Dermis microvascular lymphatic vessel endothelial cell (primary cell): ENCODE data around the gene STAC3. TPM values are rescaled to one million over a fixed set of nuclear protein-coding genes. Genes with fewer than 3 reads are reported as not detected.

Source experiments
- DNase-seq, 2 donors: peaks; one replicate each; pipeline versions ENCODE4 v3.0.0 to v3.0.0-alpha.2; 2010; ENCODE audit warnings: low read depth in 2 of 2
- total RNA-seq: library from RNA; depleted of rRNA; stranded (reverse); fragments of >200 nt; gene quantifications from 2 replicates; pipeline ENCODE4 v1.2.1, GENCODE V29; 2014

Gene STAC3
- total RNA-seq, 1 donor from 2014 or later: 0.13 TPM

GRCh38 chr12:57223191-57224165 is 27.5 kb downstream of the STAC3 start:
- no peak for DNase-seq

GRCh38 chr12:57222286-57223190 is 28.4 kb downstream of the STAC3 start:
- no peak for DNase-seq

GRCh38 chr12:57221169-57221917 is 29.6 kb downstream of the STAC3 start:
- DNase-seq: no peak

- no peak for DNase-seq
These were observed 30.2 kb downstream of the STAC3 start for GRCh38 chr12:57220770-57221168.

GRCh38 chr12:57219993-57220754 is 30.8 kb downstream of the STAC3 start:
- no peak for DNase-seq

GRCh38 chr12:57219205-57219992 is 31.6 kb downstream of the STAC3 start:
- no peak for DNase-seq

- no peak for DNase-seq
These were observed 32.7 kb downstream of the STAC3 start for GRCh38 chr12:57218030-57218853.

- no peak for DNase-seq
These were observed 33.8 kb downstream of the STAC3 start for GRCh38 chr12:57216921-57217879.

- peak in 1 of 2 donors; percentile 11 for DNase-seq
These were observed 34.7 kb downstream of the STAC3 start, which contains the start of gene NXPH4 for GRCh38 chr12:57216014-57216911. TSS of gene NXPH4 (plus strand) at chr12:57216794. CDS start at chr12:57216970, 176 bp downstream.

GRCh38 chr12:57215668-57216013 is 35.3 kb downstream of the STAC3 start:
- no peak for DNase-seq

- DNase-seq: no peak
These were observed 35.9 kb downstream of the STAC3 start for GRCh38 chr12:57215065-57215464.

- peak in 1 of 2 donors; percentile 64 for DNase-seq
These were observed 36.6 kb downstream of the STAC3 start for GRCh38 chr12:57214398-57214781.

GRCh38 chr12:57213763-57214397 is 37.1 kb downstream of the STAC3 start:
- no peak for DNase-seq

GRCh38 chr12:57213058-57213715 is 37.8 kb downstream of the STAC3 start:
- peak; percentile 54 to 80 for DNase-seq

- DNase-seq: no peak
These were observed 38.3 kb downstream of the STAC3 start for GRCh38 chr12:57212701-57213057.
